Measurements from ENCODE around the gene LASP1.

LASP1 gene

DNA sequence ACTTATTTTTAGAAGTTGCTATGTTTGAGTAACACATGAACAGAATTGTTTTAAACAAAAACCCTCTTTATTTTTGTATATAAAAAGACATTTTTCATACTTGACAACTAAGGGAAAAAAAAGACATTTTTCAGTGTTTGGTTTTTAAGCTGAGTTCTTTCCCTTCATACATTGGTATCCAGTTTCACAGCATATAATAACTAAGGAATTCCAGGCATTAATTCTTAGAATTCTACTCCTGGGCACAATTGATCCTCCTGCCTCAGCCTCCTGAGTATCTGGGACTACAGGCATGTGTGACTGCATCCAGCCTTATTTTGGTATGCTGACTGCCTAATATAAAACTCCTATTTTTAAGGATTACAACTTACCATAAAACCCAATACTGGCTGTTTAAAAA lies 88.9 kb downstream of the LASP1 start:
- Mint-ChIP-seq H3K36me3 (no peaks in the 10 kb centered on the region), H3K27me3 (no peaks in the 10 kb centered on the region), H3K27ac (peak overlapping the region; percentile 17), H3K4me3 (no peak overlapping the region), H3K4me1 (peaks cover 36% of the 10 kb centered on the region), H3K9me3 (no peaks in the 10 kb centered on the region)

DNA sequence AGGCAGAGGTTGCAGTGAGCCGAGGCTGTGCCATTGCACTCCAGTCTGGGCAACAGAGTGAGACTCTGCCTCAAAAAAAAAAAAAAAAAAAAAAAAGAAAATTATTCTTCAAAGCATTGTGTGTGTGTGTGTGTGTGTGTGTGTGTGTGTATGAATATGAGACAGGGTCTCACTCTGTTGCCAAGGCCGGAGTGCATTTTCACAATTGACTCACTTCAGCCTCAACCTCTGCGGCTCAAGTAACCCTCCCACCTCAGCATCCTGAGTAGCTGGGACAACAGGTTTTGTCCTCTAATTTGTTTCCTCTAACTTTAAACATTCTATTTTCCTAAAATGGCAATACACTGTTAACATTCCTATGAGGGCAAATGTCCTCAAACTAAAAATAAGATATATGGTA lies 89.7 kb downstream of the LASP1 start:
- Mint-ChIP-seq H3K27me3 (no peaks in the 10 kb centered on the region), H3K4me3 (no peak overlapping the region), H3K4me1 (peaks cover 36% of the 10 kb centered on the region), H3K36me3 (no peaks in the 10 kb centered on the region), H3K9me3 (no peaks in the 10 kb centered on the region), H3K27ac (peak overlapping the region; percentile 35)

DNA sequence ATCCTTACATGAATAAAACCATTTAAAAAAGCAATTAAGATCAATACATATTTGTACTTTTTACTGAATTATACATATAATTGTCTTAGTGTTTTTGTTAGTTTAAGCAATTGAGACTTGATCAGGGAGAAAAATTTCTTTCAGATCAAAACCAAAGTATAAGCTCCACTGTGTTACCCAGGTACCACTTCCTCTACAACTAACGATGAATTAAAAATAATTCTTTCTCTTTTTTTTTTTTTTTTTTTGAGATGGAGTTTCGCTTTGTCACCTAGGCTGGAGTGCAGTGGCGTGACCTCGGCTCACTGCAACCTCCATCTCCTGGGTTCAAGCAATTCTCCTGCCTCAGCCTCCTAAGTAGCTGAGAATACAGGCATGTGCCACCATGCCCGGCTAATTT lies 90.5 kb downstream of the LASP1 start:
- Mint-ChIP-seq H3K27ac (no peak overlapping the region), H3K9me3 (no peaks in the 10 kb centered on the region), H3K4me1 (peaks cover 36% of the 10 kb centered on the region), H3K27me3 (no peaks in the 10 kb centered on the region), H3K36me3 (no peaks in the 10 kb centered on the region), H3K4me3 (peak overlapping the region; percentile 44)

DNA sequence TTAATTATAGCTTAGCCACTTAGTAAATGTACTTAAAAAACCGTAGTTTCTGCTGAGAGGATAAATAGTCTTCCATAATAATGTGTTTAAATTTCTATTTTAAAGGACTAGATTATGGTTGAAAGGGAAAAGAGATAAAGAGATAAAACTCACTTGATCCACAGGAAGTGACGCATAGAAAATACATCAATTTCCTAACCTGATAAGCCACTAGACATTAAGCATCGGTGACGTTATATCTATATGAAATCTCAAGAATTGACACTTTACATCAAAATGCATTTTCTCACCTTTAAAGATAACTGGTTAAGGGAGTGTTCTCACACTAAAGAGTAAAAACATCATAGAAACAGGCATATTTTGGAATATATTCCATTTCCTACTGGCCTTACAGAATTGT lies 91.6 kb downstream of the LASP1 start:
- Mint-ChIP-seq H3K9me3 (no peaks in the 10 kb centered on the region), H3K27me3 (no peaks in the 10 kb centered on the region), H3K36me3 (no peaks in the 10 kb centered on the region), H3K27ac (no peak overlapping the region), H3K4me3 (no peak overlapping the region), H3K4me1 (peaks cover 36% of the 10 kb centered on the region)

DNA sequence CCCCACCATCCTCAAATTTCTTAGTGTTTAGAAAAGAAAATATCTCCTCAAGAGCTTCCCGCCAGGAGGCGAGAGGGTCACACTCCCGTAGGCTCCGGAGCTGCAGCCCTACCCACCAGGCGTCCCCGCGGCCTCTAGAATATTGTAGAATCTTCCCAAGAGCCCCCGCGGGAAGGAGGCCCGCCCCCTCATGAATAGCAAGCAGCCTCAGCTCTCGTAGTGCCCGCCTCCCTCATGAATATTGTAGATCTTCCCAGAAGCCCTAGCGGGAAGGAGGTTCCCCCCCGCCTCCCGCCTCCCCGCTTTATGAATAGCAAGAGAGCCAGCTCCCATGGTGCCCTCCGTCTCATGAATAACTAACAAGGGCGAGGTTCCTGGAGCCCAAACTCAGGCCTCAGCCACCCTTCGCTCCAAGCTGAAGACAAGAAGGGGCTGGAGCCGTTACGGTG lies 97.5 kb downstream of the LASP1 start, which contains the start of gene FBXO47:
FBXO47 (minus strand) TSS at position 114 of the 449 bp plus-strand sequence. CDS start 4,378 bp downstream, outside the sequence.
- Mint-ChIP-seq H3K27ac (peak within 1 kb of the TSS; percentile 92), H3K4me3 (peak within 1 kb of the TSS; percentile 84), H3K9me3 (no peaks in the 10 kb centered on the region), H3K36me3 (no peaks in the 10 kb centered on the region), H3K4me1 (peaks cover 15% of the 10 kb centered on the region), H3K27me3 (no peaks in the 10 kb centered on the region)

DNA sequence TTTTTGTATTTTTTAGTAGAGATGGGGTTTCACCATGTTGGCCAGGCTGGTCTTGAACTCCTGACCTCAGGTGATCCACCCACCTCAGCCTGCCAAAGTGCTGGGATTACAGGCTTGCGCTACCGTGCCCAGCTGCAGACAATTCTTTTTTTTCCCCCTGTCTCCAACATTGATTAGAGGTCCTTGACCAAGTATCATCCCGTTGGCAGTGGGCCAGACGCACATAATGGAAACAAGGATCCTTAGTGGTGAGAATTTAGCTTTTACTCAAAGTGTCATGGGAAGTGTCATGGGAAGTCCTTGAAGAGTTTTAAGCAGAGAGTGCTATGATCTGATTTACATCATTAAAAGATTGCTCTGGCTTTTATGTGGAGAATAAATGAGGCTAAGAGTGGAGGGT lies 99.4 kb downstream of the LASP1 start:
- Mint-ChIP-seq H3K36me3 (no peaks in the 10 kb centered on the region), H3K27me3 (no peaks in the 10 kb centered on the region), H3K27ac (no peak overlapping the region), H3K4me3 (no peak overlapping the region), H3K9me3 (no peaks in the 10 kb centered on the region), H3K4me1 (peaks cover 15% of the 10 kb centered on the region)

DNA sequence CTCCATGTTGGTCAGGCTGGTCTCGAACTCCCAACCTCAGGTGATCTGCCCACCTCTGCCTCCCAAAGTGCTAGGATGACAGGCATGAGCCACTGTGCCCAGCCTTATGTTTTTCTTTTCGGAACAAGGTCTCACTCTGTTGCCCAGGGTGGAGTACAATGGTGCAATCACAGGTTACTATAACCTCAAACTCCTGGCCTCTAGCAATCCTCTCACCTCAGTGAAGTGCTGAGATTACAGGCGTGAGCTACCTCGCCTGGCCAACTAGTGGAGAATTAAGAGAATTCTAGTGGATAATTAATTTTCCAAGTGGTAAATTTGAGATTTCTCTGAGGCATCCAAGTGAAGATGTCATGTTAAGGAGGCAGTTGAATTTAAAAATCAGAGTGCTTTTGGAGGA lies 100.3 kb downstream of the LASP1 start:
- no peaks in the 10 kb centered on the region for H3K27me3 Mint-ChIP-seq
- H3K4me1 Mint-ChIP-seq: peaks cover 15% of the 10 kb centered on the region
- no peak overlapping the region for H3K27ac Mint-ChIP-seq
- H3K9me3 Mint-ChIP-seq: no peaks in the 10 kb centered on the region
- H3K4me3 Mint-ChIP-seq: no peak overlapping the region
- no peaks in the 10 kb centered on the region for H3K36me3 Mint-ChIP-seq

DNA sequence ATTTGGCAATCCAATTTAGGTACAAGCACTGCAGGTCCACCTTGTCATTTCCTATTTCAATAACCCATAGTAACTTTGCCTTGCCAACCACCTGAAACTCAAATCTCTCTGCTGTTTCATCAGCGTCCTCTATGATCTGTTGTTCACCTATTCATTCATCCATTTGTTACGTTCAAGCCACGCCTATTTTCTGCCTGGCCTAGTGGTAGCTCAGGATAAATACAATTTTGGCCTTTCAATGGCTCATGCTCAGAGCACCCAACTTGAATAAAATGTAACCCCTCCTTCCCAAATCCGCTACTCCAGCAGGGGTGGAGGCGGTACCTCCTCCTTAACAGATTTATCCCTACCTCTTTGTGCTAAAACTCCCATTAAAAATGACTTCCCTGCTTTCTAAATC lies 100.9 kb downstream of the LASP1 start:
- Mint-ChIP-seq H3K9me3 (no peaks in the 10 kb centered on the region), H3K4me1 (peaks cover 15% of the 10 kb centered on the region), H3K27ac (peak overlapping the region; percentile 23), H3K36me3 (no peaks in the 10 kb centered on the region), H3K4me3 (no peak overlapping the region), H3K27me3 (no peaks in the 10 kb centered on the region)
